ENCODE results near the gene SLAMF1. TPM values are rescaled to one million over a fixed set of nuclear protein-coding genes. Genes with fewer than 3 reads are reported as not detected.

The SLAMF1 gene
- total RNA-seq, 2 donors from 2014 or later, result not detected

DNA sequence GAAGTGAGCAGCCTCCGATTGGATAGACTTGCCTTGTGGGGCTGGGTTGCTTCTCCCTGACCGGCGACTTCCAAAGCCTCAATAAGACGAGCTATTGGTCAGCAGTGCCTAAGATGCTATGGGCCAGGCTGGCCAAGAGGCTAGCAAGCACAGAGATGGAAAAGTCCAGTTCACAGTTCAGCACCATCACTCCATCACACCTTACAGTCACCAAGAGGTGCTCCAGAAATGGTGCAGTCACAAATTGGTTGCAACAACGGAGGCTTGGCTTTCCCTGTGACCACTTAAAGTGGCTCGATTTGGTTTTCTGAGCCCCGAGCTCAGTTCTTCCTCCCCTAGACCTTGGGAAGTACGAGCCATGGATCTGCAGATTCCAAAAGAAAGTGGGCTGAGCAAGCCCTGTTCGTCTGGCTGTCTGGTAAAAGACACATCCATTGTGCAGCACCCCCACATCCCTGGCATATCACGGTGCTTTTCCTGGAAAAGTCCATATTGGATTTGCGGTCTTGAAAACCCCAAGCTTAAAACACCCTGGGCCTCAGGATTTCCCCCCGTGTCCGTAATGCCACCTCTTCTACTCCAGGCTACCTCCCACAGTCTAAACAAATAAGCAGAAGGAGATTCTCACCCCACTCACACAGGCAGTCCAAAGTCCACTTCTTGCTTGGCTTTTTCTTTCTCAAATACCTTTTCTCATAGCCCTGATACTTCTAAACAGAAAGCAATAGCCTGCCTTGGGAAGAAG, 1.3 kb downstream of the SLAMF1 start:
- no peak overlapping the region for H3K4me3 ChIP-seq
- no peak for TF ChIP-seq POLR2A (IDR thresholded peaks at IDR 0.05)
- TF ChIP-seq, protein P1, sequence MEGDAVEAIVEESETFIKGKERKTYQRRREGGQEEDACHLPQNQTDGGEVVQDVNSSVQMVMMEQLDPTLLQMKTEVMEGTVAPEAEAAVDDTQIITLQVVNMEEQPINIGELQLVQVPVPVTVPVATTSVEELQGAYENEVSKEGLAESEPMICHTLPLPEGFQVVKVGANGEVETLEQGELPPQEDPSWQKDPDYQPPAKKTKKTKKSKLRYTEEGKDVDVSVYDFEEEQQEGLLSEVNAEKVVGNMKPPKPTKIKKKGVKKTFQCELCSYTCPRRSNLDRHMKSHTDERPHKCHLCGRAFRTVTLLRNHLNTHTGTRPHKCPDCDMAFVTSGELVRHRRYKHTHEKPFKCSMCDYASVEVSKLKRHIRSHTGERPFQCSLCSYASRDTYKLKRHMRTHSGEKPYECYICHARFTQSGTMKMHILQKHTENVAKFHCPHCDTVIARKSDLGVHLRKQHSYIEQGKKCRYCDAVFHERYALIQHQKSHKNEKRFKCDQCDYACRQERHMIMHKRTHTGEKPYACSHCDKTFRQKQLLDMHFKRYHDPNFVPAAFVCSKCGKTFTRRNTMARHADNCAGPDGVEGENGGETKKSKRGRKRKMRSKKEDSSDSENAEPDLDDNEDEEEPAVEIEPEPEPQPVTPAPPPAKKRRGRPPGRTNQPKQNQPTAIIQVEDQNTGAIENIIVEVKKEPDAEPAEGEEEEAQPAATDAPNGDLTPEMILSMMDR (IDR thresholded peaks at IDR 0.05), result no peak
- no peak overlapping the region for H3K27ac ChIP-seq
- no peaks in the 10 kb centered on the region for H3K9me3 ChIP-seq
- no peak for DNase-seq
- WGBS, 2 donors, result 79 to 80% methylated on average over 12 to 13 of the region's 13 CpGs
- intact Hi-C loops (cut with DNase I), result no loop called here
- ATAC-seq, result no peak
- H3K4me1 ChIP-seq, result peaks cover 13% of the 10 kb centered on the region
- no peaks in the 10 kb centered on the region for H3K27me3 ChIP-seq
- no peaks in the 10 kb centered on the region for H3K36me3 ChIP-seq (replicated peaks in 1 of 2; ENCODE audit: insufficient read depth in 1 of 2, low read depth in 2 of 2)

DNA sequence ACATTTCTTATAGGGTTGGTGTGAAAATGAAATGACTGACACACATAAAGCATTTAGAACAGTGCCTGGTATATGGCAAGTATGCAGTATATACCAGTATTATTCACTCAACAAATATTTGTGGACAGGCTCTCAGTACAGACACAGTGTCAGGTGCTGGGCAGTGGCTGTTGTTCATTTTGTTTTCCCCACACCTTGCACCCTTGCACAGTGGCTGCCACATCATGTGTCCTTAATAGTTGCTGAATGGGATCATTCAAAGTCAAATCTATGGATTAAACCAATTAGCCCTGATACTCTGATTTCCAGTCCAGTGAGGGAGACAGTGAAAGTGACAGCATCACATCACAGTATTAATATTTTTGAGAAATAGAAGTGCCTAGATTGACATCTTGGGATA, 2.4 kb downstream of the SLAMF1 start:
- ATAC-seq, result no peak

DNA sequence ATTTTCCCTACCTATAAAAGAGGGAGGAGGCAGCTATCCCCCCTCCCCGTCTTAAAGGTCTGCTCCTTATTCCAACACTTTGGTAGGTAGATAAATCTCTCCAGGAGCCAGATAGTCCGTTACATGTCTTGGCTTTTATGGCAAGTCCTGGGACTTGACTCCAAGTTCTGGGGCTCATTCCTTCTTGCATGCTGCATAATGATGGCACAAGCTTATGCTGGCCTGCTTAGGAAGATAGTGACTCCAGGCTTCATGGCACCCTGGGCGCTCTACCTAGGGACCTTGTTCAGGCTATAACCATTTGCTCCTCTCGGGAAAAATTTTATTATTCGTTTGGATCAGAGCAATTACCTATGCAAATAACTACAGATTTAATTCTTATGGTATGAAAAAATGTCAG, 3.7 kb downstream of the SLAMF1 start:
- Histone ChIP-seq H3K9me3 (no peaks in the 10 kb centered on the region), H3K27ac (no peak overlapping the region), H3K36me3 (replicated peaks in 1 of 2; ENCODE audit: insufficient read depth in 1 of 2, low read depth in 2 of 2) (no peaks in the 10 kb centered on the region), H3K4me1 (peaks cover 29% of the 10 kb centered on the region), H3K27me3 (no peaks in the 10 kb centered on the region), H3K4me3 (no peak overlapping the region)
- no peak for ATAC-seq
- TF ChIP-seq, protein P1 (IDR thresholded peaks at IDR 0.05), result no peak
- TF ChIP-seq POLR2A (IDR thresholded peaks at IDR 0.05), result no peak
- 81 to 83% methylated on average over 5 of the region's 5 CpGs for WGBS, 2 donors
- intact Hi-C loops (cut with DNase I), result no loop called here
- DNase-seq, result no peak

More for the DNA sequence above, 2.4 kb downstream of the SLAMF1 start:
- Histone ChIP-seq H3K27ac (no peak overlapping the region), H3K36me3 (replicated peaks in 1 of 2; ENCODE audit: insufficient read depth in 1 of 2, low read depth in 2 of 2) (no peaks in the 10 kb centered on the region), H3K9me3 (no peaks in the 10 kb centered on the region), H3K27me3 (no peaks in the 10 kb centered on the region), H3K4me1 (peaks cover 16% of the 10 kb centered on the region), H3K4me3 (no peak overlapping the region)
- intact Hi-C loops (cut with DNase I), result no loop called here
- DNase-seq, result no peak
- TF ChIP-seq, protein P1 (IDR thresholded peaks at IDR 0.05), result no peak
- TF ChIP-seq POLR2A (IDR thresholded peaks at IDR 0.05), result no peak

DNA sequence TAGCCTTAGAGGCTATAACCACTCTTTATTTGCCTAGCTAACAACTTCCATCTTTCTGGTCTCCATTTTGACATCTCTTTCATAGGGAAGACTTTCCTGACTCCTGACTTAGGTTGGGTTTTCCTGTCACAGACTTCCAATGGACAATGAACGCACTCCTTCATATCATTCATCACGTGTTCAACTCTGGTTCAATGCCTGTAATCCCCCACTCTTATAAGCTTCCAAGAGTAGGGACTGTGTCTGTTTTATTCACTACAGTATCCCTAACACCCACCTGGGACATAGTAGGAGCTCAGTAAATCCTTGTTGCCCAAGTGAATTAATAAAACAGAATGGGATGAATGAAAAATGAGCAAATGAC, 4.6 kb downstream of the SLAMF1 start:
- no peak for ATAC-seq
- Histone ChIP-seq H3K27ac (no peak overlapping the region), H3K4me3 (no peak overlapping the region), H3K27me3 (no peaks in the 10 kb centered on the region), H3K4me1 (peaks cover 29% of the 10 kb centered on the region), H3K36me3 (replicated peaks in 1 of 2; ENCODE audit: insufficient read depth in 1 of 2, low read depth in 2 of 2) (no peaks in the 10 kb centered on the region), H3K9me3 (no peaks in the 10 kb centered on the region)
- intact Hi-C loops (cut with DNase I), result no loop called here
- TF ChIP-seq POLR2A (IDR thresholded peaks at IDR 0.05), result no peak
- TF ChIP-seq, protein P1 (IDR thresholded peaks at IDR 0.05), result no peak
- WGBS, 2 donors, result 95 to 96% methylated on average over 2 of the region's 2 CpGs
- DNase-seq, result no peak

Data from body of pancreas (tissue), 4 donors.